ENCODE results near the gene RSPO3.
A peak's percentile ranks its signal among the peaks of the same experiment; 100 is the strongest.

RSPO3 gene

GRCh38 chr6:127115084-127115655 lies 3.3 kb upstream of the RSPO3 start:
- no peak overlapping the region for H3K27ac ChIP-seq (ENCODE audit: poor library complexity, severe bottlenecking)
- no peaks in the 10 kb centered on the region for H3K4me1 ChIP-seq (ENCODE audit: insufficient read depth, poor library complexity, severe bottlenecking)
- no peaks in the 10 kb centered on the region for H3K36me3 ChIP-seq (ENCODE audit: low read depth)
- H3K27me3 ChIP-seq (ENCODE audit: insufficient read depth, poor library complexity, severe bottlenecking) = peaks cover 57% of the 10 kb centered on the region
- no peak overlapping the region for H3K4me3 ChIP-seq (ENCODE audit: severe bottlenecking)
- DNase-seq (ENCODE audit: low spot score) (no peak), ATAC-seq (ENCODE audit: low read depth) (no peak)
- no peaks in the 10 kb centered on the region for H3K9me3 ChIP-seq (ENCODE audit: severe bottlenecking)
- TF ChIP-seq, protein P1, sequence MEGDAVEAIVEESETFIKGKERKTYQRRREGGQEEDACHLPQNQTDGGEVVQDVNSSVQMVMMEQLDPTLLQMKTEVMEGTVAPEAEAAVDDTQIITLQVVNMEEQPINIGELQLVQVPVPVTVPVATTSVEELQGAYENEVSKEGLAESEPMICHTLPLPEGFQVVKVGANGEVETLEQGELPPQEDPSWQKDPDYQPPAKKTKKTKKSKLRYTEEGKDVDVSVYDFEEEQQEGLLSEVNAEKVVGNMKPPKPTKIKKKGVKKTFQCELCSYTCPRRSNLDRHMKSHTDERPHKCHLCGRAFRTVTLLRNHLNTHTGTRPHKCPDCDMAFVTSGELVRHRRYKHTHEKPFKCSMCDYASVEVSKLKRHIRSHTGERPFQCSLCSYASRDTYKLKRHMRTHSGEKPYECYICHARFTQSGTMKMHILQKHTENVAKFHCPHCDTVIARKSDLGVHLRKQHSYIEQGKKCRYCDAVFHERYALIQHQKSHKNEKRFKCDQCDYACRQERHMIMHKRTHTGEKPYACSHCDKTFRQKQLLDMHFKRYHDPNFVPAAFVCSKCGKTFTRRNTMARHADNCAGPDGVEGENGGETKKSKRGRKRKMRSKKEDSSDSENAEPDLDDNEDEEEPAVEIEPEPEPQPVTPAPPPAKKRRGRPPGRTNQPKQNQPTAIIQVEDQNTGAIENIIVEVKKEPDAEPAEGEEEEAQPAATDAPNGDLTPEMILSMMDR (IDR thresholded peaks at IDR 0.05; ENCODE audit: poor library complexity, severe bottlenecking) = no peak

DNA sequence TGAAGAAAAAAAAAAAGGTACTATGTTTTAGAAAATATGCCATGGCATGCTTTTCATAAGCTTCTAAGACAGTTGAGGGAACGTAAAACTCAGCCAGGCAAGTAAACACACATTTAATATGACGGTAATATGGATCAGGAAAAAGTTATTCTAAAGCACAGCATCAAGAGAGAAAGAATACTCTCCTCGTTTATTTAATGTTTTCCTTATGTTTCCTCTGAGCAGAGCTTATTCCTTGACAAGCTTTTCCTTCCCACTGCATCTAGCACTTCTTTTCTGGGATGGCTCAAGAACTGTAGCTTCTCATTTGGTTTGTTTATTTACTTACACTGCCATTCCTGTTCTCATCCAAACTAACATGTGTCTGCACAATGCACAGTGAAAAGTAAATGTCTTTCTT lies 2.7 kb upstream of the RSPO3 start:
- peaks cover 63% of the 10 kb centered on the region for H3K27me3 ChIP-seq (ENCODE audit: insufficient read depth, poor library complexity, severe bottlenecking)
- H3K4me1 ChIP-seq (ENCODE audit: insufficient read depth, poor library complexity, severe bottlenecking) = no peaks in the 10 kb centered on the region
- TF ChIP-seq, protein P1 (IDR thresholded peaks at IDR 0.05; ENCODE audit: poor library complexity, severe bottlenecking) = no peak
- H3K9me3 ChIP-seq (ENCODE audit: severe bottlenecking) = no peaks in the 10 kb centered on the region
- no peak for ATAC-seq (ENCODE audit: low read depth)
- H3K4me3 ChIP-seq (ENCODE audit: severe bottlenecking) = no peak overlapping the region
- no peaks in the 10 kb centered on the region for H3K36me3 ChIP-seq (ENCODE audit: low read depth)
- DNase-seq (ENCODE audit: low spot score) = no peak
- no peak overlapping the region for H3K27ac ChIP-seq (ENCODE audit: poor library complexity, severe bottlenecking)

- DNase-seq (ENCODE audit: low spot score) (no peak), ATAC-seq (ENCODE audit: low read depth) (no peak)
- H3K4me1 ChIP-seq (ENCODE audit: insufficient read depth, poor library complexity, severe bottlenecking) = no peaks in the 10 kb centered on the region
- TF ChIP-seq, protein P1 (IDR thresholded peaks at IDR 0.05; ENCODE audit: poor library complexity, severe bottlenecking) = no peak
- no peak overlapping the region for H3K27ac ChIP-seq (ENCODE audit: poor library complexity, severe bottlenecking)
- H3K27me3 ChIP-seq (ENCODE audit: insufficient read depth, poor library complexity, severe bottlenecking) = peaks cover 84% of the 10 kb centered on the region
- H3K36me3 ChIP-seq (ENCODE audit: low read depth) = no peaks in the 10 kb centered on the region
- H3K9me3 ChIP-seq (ENCODE audit: severe bottlenecking) = no peaks in the 10 kb centered on the region
- no peak overlapping the region for H3K4me3 ChIP-seq (ENCODE audit: severe bottlenecking)
Observed at GRCh38 chr6:127117979-127118297, 533 bp upstream of the RSPO3 start.

DNA sequence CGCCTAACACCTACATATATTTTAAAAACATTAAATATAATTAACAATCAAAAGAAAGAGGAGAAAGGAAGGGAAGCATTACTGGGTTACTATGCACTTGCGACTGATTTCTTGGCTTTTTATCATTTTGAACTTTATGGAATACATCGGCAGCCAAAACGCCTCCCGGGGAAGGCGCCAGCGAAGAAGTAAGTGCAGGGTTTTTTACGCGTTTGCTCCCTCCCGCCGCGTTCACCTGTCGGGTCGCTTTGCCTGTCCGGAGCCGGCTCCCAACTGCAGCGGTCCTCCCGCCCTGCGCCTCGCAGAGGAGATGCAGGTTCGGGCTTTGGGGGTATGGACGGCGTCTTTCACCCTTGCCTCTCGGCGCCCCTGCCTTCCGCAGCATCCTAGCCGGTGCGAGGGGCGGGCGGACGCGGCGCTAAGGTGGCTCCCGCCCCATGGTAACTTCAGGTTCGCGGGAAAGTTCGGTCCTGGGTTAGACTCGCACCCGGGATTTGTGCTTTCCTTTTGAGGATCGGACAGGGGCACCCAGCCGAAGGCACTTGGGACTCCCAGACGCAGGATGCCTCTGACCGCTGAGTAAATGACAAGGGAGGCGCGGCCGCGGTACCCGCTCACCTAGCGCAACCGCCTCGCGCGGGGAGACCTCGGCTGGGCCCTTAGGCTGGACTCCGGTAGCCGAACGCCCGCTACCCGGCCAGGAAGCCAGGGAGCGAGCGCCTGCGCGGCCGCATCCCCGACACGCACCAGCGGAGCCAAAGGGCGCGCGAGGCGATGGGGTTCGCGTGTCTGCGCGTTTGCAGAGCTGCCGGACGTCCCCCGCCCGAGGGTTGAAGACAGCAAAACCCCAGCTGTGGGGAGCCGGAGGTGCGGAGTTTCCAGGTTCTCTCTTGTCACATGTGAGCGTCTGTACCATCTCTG lies 891 bp downstream of the RSPO3 start:
- TF ChIP-seq, protein P1 (IDR thresholded peaks at IDR 0.05; ENCODE audit: poor library complexity, severe bottlenecking) = no peak
- H3K4me3 ChIP-seq (ENCODE audit: severe bottlenecking) = peak overlapping the region; percentile 27
- H3K27me3 ChIP-seq (ENCODE audit: insufficient read depth, poor library complexity, severe bottlenecking) = peaks cover 88% of the 10 kb centered on the region
- ATAC-seq (ENCODE audit: low read depth) = peak; percentile 47
- no peaks in the 10 kb centered on the region for H3K36me3 ChIP-seq (ENCODE audit: low read depth)
- H3K4me1 ChIP-seq (ENCODE audit: insufficient read depth, poor library complexity, severe bottlenecking) = no peaks in the 10 kb centered on the region
- H3K9me3 ChIP-seq (ENCODE audit: severe bottlenecking) = no peaks in the 10 kb centered on the region
- peak; percentile 59 for DNase-seq (ENCODE audit: low spot score)
- no peak overlapping the region for H3K27ac ChIP-seq (ENCODE audit: poor library complexity, severe bottlenecking)
